Fibroblast of mammary gland (primary cell): ENCODE data around the gene MOB2.

Experiments
- DNase-seq: peaks from one replicate; pipeline ENCODE4 v3.0.0-alpha.2; 2010; ENCODE audit warnings: low read depth
- H3K4me3 ChIP-seq: 2 replicates; pipeline ENCODE4 v1.5.1; 2011; ENCODE audit warnings: low read depth, mild to moderate bottlenecking, low read length, moderate library complexity; ENCODE audit not compliant: control insufficient read depth
- TF ChIP-seq, protein P1 (sequence below): conservative IDR thresholded peaks from 2 replicates; pipeline ENCODE4 v1.5.1; 2011; ENCODE audit warnings: low read depth, low read length, inconsistent platforms; ENCODE audit not compliant: control insufficient read depth, insufficient read depth

The MOB2 gene

GRCh38 chr11:1494650-1495049 is 8.1 kb upstream of the MOB2 start:
- TF ChIP-seq, protein P1, sequence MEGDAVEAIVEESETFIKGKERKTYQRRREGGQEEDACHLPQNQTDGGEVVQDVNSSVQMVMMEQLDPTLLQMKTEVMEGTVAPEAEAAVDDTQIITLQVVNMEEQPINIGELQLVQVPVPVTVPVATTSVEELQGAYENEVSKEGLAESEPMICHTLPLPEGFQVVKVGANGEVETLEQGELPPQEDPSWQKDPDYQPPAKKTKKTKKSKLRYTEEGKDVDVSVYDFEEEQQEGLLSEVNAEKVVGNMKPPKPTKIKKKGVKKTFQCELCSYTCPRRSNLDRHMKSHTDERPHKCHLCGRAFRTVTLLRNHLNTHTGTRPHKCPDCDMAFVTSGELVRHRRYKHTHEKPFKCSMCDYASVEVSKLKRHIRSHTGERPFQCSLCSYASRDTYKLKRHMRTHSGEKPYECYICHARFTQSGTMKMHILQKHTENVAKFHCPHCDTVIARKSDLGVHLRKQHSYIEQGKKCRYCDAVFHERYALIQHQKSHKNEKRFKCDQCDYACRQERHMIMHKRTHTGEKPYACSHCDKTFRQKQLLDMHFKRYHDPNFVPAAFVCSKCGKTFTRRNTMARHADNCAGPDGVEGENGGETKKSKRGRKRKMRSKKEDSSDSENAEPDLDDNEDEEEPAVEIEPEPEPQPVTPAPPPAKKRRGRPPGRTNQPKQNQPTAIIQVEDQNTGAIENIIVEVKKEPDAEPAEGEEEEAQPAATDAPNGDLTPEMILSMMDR = no peak
- DNase-seq = no peak
- H3K4me3 ChIP-seq = no peak overlapping the region

DNA sequence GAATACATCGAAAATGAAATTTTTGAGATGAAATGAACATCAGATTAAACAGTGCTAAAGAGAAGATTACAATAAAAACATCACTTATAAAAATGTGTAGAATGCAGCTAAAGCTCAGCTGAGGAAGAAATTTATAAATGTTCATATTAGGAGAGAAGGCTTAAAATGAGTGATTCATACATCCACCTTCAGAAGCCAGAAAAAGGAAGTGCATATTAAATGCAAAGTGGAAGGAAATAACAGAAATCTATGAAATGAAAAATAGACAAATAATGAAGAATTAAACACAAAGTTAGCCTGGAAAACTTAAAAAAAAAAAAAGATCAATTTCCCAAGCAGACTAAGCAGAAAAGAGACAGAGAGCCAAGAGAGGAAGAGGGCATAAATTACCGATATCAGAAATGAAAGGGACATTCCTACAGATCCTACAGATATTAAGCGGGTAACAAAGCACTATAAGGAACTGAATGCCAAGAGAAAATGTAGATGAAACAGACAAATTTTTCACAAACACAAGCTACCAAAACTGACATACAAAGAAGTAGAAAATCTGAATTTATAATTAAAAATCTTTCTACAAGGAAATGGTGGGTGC is 7.2 kb upstream of the MOB2 start:
- DNase-seq = no peak
- TF ChIP-seq, protein P1 = no peak
- no peak overlapping the region for H3K4me3 ChIP-seq

GRCh38 chr11:1491379-1491778 is 4.8 kb upstream of the MOB2 start:
- TF ChIP-seq, protein P1 = no peak
- H3K4me3 ChIP-seq = no peak overlapping the region
- DNase-seq = no peak

DNA sequence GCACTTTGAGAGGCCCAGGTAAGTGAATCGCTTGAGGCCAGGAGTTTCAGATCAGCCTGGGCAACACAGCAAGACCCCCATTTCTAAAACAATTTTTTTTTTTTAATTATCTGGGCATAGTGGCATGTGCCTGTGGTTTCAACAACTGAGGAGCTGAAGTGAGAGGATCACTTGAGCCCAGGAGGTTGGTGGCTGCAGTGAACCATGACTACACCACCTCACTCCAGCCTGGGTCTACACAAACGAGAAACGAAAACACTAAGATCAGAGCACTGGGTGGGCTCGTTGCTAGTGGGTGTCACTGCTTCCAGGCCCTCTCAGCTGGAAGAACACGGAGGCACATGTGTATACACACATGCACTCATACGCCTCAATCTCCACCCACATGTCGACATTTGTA is 4.1 kb upstream of the MOB2 start:
- H3K4me3 ChIP-seq = no peak overlapping the region
- TF ChIP-seq, protein P1 = no peak
- no peak for DNase-seq

DNA sequence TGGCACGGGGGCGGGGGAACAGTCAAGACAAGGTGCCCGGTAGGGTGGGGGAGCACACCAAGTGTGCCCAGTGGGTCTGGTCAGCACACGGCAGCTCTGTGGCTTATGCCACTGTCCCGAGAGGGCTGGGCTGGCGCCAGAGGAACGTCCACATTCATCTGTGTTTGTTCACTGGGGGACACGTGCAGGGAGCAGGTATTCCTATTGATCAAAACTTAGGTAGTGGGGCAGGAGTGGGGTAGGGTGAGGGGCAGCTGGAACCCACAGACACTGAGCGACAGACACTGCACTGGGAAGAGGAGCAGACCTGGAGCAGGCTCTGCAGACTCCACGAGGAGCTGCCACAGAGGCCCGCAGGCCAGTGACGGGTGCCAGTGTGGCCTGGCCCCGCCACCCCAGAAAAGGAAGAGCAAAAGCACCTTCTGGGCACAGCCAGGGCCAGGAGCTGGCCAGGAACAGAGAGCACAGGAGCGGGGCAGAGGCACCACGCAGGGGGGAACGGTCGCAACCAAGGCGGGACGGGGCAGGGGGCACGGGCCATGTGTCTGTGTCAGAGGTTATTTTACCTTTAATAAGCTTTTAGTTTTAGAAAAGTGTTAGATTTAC is 2.1 kb upstream of the MOB2 start:
- TF ChIP-seq, protein P1 = no peak
- H3K4me3 ChIP-seq = no peak overlapping the region
- DNase-seq = no peak

DNA sequence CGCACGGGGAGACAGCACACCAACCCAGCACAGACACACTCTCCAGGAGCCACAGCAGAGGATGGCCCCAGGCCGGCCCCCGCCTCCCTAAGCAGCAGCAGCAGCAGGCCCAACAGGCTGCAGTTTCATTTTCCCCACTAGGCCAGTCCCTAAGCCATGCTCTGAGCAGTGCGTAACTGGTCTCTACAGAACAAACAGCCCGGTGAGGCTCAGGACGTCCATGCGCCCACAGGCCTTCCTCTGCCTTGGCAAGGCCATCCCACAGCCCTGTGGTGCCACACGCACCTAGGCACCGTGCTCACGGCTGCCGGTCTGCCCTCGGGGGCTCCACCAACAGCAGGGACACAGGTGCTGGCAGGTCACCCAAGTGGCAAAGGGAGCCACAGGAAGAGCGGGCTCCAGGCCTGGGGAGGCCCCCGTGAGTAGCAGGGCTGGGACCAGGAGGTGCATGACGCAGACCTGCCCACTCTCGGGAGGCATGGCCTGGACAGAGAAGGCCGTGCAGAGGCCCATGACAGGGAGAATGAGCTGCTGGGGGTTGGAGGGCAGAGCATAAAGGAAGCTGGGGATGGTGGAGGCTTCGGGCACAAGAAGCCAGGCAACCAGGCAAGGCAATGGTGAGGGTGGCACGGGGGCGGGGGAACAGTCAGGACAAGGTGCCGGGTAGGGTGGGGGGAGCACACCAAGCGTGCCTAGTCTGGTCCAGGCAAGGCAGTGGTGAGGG is 1.4 kb upstream of the MOB2 start:
- TF ChIP-seq, protein P1 = no peak
- no peak for DNase-seq
- no peak overlapping the region for H3K4me3 ChIP-seq
